GM18508 (cell line): Measurements from ENCODE around the gene PHLDA1.

Experiments used
- ATAC-seq: cut with Tn5 transposase; IDR thresholded peaks from one replicate; pipeline ENCODE4 v1.9.1; 2021; ENCODE audit warnings: moderate number of reproducible peaks; ENCODE audit not compliant: insufficient read depth, unreplicated experiment

PHLDA1 gene

GRCh38 chr12:76020731-76021672 is 10.6 kb downstream of the PHLDA1 start:
- ATAC-seq: peak; percentile 45

GRCh38 chr12:76020281-76020680 is 11.3 kb downstream of the PHLDA1 start:
- peak; percentile 59 for ATAC-seq

- ATAC-seq: no peak
Measured at GRCh38 chr12:76018672-76019071, 12.9 kb downstream of the PHLDA1 start.

GRCh38 chr12:76018111-76018510 is 13.5 kb downstream of the PHLDA1 start:
- no peak for ATAC-seq

- no peak for ATAC-seq
Measured at GRCh38 chr12:76014007-76014406, 17.6 kb downstream of the PHLDA1 start.

GRCh38 chr12:76013603-76014002 is 18.0 kb downstream of the PHLDA1 start:
- ATAC-seq: no peak

GRCh38 chr12:76012644-76013043 is 18.9 kb downstream of the PHLDA1 start:
- no peak for ATAC-seq

- no peak for ATAC-seq
Measured at GRCh38 chr12:76010732-76011458, 20.7 kb downstream of the PHLDA1 start.

- ATAC-seq: no peak
Measured at GRCh38 chr12:76008428-76008827, 23.1 kb downstream of the PHLDA1 start.

GRCh38 chr12:76007640-76008039 is 23.9 kb downstream of the PHLDA1 start:
- no peak for ATAC-seq

- ATAC-seq: no peak
Measured at GRCh38 chr12:76006028-76006925, 25.3 kb downstream of the PHLDA1 start.

GRCh38 chr12:76003355-76003638 is 28.3 kb downstream of the PHLDA1 start:
- no peak for ATAC-seq

- no peak for ATAC-seq
Measured at GRCh38 chr12:76002598-76003354, 28.8 kb downstream of the PHLDA1 start.

GRCh38 chr12:75998292-75999063 is 33.1 kb downstream of the PHLDA1 start:
- ATAC-seq: no peak

- no peak for ATAC-seq
Measured at GRCh38 chr12:75997658-75998057, 33.9 kb downstream of the PHLDA1 start.

GRCh38 chr12:75996861-75997447 is 34.6 kb downstream of the PHLDA1 start:
- no peak for ATAC-seq

GRCh38 chr12:75995691-75996090 is 35.9 kb downstream of the PHLDA1 start:
- ATAC-seq: no peak

GRCh38 chr12:75994069-75994740 is 37.4 kb downstream of the PHLDA1 start:
- no peak for ATAC-seq
